Esophagus (tissue), 2 donors: ENCODE results near the gene SCRN1. TPM values are rescaled to one million over a fixed set of nuclear protein-coding genes. Genes with fewer than 3 reads are reported as not detected.

Experiments
- H3K27ac ChIP-seq, 2 donors: one replicate each; pipeline ENCODE4 v1.5.1; 2013; ENCODE audit warnings: low read depth in 2 of 2, mild to moderate bottlenecking in 2 of 2, inconsistent platforms in 1 of 2, low read length in 1 of 2, moderate library complexity in 1 of 2
- H3K27me3 ChIP-seq, 2 donors: one replicate each; pipeline ENCODE4 v1.6.1; 2013; ENCODE audit warnings: low read length in 2 of 2, control low read depth in 1 of 2, mild to moderate bottlenecking in 1 of 2; ENCODE audit not compliant: insufficient read depth in 2 of 2, control insufficient read depth in 1 of 2
- H3K36me3 ChIP-seq, 2 donors: one replicate each; pipeline ENCODE4 v1.6.1; 2013; ENCODE audit warnings: low read length in 1 of 2; ENCODE audit not compliant: control insufficient read depth in 2 of 2, insufficient read depth in 2 of 2
- H3K4me1 ChIP-seq, 2 donors: one replicate each; pipeline ENCODE4 v1.6.1; 2013; ENCODE audit warnings: low read length in 1 of 2; ENCODE audit not compliant: control insufficient read depth in 2 of 2, insufficient read depth in 2 of 2
- H3K4me3 ChIP-seq, 2 donors: one replicate each; pipeline ENCODE4 v1.5.1; 2013; ENCODE audit warnings: low read length in 2 of 2, mild to moderate bottlenecking in 2 of 2, low read depth in 1 of 2, moderate library complexity in 1 of 2
- H3K9me3 ChIP-seq, 2 donors: one replicate each; pipeline ENCODE4 v1.6.1; 2013; ENCODE audit warnings: mild to moderate bottlenecking in 2 of 2, low read depth in 1 of 2, low read length in 1 of 2, moderate library complexity in 1 of 2; ENCODE audit not compliant: control insufficient read depth in 2 of 2, insufficient read depth in 1 of 2
- WGBS, 2 donors: extraction: QIAGEN DNeasy Blood & Tissue Kit; methylation state at CpG; one replicate each; pipeline ENCODE4 v1.1.7; 2013; 5-methylcytosine and 5-hydroxymethylcytosine counted together
- polyA plus RNA-seq, 2 donors: library from polyadenylated mRNA; stranded (reverse); fragments of 200-250 nt; gene quantifications; one replicate each; pipeline ENCODE4 v1.2.3, GENCODE V29; 2013
- donor health status: healthy with polysubstance abuse.
- donor health status: Bipolar disorder and iron deficiency.

Gene SCRN1
- polyA plus RNA-seq, 2 donors: 3.0 to 8.2 TPM

GRCh38 chr7:29945259-29945809 is 44.3 kb downstream of the SCRN1 start:
- Histone ChIP-seq H3K4me1 (peaks cover 0 to 3% of the 10 kb centered on the region in 2 donors), H3K27ac (no peak overlapping the region), H3K4me3 (no peak overlapping the region), H3K9me3 (no peaks in the 10 kb centered on the region), H3K27me3 (no peaks in the 10 kb centered on the region), H3K36me3 (peaks cover 12 to 13% of the 10 kb centered on the region in 2 donors)
- WGBS, 2 donors: 95 to 97% methylated on average over 4 of the region's 4 CpGs

DNA sequence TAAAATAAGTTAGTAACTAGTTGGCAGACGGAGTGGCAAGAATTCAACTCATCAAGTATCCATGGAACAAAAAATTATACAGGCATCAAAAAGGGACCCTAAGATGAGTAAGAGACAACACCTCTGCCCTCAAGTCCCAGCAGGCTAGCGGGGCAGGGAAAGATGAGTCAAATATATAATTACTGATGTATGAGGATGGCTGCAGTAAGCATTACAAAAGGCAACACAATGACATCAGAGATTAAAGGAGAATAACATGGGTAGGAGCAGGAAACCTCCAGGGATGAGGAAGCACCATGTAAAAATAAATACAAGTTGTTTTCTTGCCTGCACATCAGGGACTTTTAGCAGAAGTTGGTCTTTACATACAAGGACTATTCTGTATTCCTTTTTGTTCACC is 49.4 kb downstream of the SCRN1 start:
- Histone ChIP-seq H3K36me3 (peaks cover 10 to 13% of the 10 kb centered on the region in 2 donors), H3K27me3 (no peaks in the 10 kb centered on the region), H3K4me3 (no peak overlapping the region), H3K9me3 (no peaks in the 10 kb centered on the region), H3K27ac (no peak overlapping the region), H3K4me1 (peaks cover 0 to 3% of the 10 kb centered on the region in 2 donors)
- WGBS, 2 donors: 88% methylated on average over 2 of the region's 2 CpGs

DNA sequence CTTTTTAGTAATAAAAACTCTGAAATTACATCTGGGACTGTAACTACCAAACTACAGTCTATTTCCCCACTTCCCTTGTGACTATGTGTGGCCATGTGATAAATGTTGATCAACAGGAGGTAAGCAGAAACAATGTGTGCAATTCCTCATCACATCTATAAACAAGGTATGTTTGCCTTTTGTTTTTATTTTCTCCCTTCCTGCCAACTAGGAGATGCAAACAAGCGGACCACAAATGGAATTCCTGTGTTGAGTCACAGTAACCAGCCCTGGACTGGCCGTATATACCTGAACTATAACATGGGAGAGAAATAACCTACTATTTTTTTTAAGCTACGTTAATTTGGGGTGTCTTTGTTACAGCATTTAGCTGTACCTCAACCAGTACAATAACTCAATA is 52.5 kb downstream of the SCRN1 start:
- WGBS, 2 donors: 89 to 94% methylated on average over 3 of the region's 3 CpGs
- H3K36me3 ChIP-seq: peaks cover 3% of the 10 kb centered on the region in 2 donors
- H3K27ac ChIP-seq: no peak overlapping the region
- H3K9me3 ChIP-seq: no peaks in the 10 kb centered on the region
- H3K4me3 ChIP-seq: no peak overlapping the region
- H3K27me3 ChIP-seq: no peaks in the 10 kb centered on the region
- no peaks in the 10 kb centered on the region for H3K4me1 ChIP-seq

- Histone ChIP-seq H3K4me1 (no peaks in the 10 kb centered on the region), H3K27ac (no peak overlapping the region), H3K9me3 (no peaks in the 10 kb centered on the region), H3K36me3 (peaks cover 0 to 3% of the 10 kb centered on the region in 2 donors), H3K27me3 (no peaks in the 10 kb centered on the region), H3K4me3 (no peak overlapping the region)
- WGBS, 2 donors: 87 to 90% methylated on average over 2 of the region's 2 CpGs
Observed at GRCh38 chr7:29935111-29935510, 54.5 kb downstream of the SCRN1 start.

DNA sequence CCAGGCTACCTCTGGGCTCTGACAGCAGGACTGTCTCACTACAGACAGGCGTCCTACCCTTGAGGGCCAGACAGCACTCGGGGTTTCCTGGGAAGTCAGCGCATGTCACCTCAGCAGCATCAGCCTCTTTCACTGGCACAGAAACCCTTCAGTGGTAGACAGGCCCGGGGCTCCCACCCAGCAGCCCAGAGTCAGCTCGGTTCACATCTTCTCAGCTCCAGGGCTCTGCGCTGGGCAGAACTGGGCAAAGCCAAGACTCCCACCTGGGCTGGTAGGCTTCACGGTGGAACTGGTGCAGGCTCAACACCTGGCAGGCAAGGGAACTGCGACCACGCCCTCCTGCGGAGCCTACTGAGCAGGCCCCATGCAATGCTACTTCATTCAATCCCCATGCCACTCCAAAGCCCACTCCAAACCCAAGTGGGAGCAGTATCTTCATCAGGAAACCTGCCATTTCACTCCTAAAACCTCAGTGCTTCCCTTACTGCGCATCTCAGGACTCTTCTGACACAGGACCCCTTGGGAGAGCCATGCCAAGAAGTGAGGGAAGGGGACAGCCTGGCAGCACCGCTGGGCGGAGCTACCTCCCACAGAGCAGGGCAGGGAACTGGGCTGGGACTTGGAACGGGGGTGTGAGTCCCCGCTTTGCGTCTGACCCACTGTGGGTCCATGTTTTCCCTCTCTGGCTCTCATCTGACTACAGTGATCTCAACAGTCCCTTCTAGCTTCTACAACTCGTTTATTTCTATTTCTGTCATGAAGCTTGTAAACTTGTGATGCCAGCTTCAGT is 60.4 kb downstream of the SCRN1 start:
- H3K4me3 ChIP-seq: no peak overlapping the region
- H3K27ac ChIP-seq: no peak overlapping the region
- WGBS, 2 donors: 87 to 91% methylated on average over 17 of the region's 17 CpGs
- H3K27me3 ChIP-seq: no peaks in the 10 kb centered on the region
- no peaks in the 10 kb centered on the region for H3K9me3 ChIP-seq
- peaks cover 0 to 2% of the 10 kb centered on the region in 2 donors for H3K36me3 ChIP-seq
- H3K4me1 ChIP-seq: no peaks in the 10 kb centered on the region

DNA sequence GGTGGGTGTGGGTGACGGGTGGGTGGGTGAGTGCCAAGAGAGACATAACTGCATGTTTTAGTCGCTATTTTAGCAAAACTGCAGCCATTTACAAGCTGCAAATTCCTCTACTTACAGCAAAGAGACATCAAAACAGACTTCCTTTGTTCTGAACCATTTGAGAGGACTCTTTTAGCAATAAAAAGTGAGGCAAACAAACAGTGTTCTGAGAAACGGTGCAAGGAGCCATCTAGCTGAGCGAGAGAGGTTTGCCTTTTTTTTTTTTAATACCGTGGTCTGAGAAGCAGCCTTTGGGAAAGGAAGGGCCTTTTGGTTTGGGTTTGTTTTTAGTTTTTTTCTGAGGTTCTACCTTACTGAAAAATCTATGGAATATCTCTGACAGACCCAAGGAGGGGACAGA is 62.9 kb downstream of the SCRN1 start:
- peaks cover 0 to 5% of the 10 kb centered on the region in 2 donors for H3K36me3 ChIP-seq
- H3K4me1 ChIP-seq: no peaks in the 10 kb centered on the region
- 70 to 71% methylated on average over 5 of the region's 5 CpGs for WGBS, 2 donors
- no peaks in the 10 kb centered on the region for H3K27me3 ChIP-seq
- H3K27ac ChIP-seq: no peak overlapping the region
- no peak overlapping the region for H3K4me3 ChIP-seq
- no peaks in the 10 kb centered on the region for H3K9me3 ChIP-seq

GRCh38 chr7:29926216-29926615 is 63.4 kb downstream of the SCRN1 start:
- Histone ChIP-seq H3K36me3 (peaks cover 0 to 5% of the 10 kb centered on the region in 2 donors), H3K27ac (no peak overlapping the region), H3K4me1 (no peaks in the 10 kb centered on the region), H3K4me3 (no peak overlapping the region), H3K27me3 (no peaks in the 10 kb centered on the region), H3K9me3 (no peaks in the 10 kb centered on the region)
- WGBS, 2 donors: 93 to 95% methylated on average over 15 of the region's 15 CpGs

GRCh38 chr7:29924684-29925083 is 64.9 kb downstream of the SCRN1 start:
- WGBS, 2 donors: 88 to 95% methylated on average over 2 of the region's 2 CpGs

DNA sequence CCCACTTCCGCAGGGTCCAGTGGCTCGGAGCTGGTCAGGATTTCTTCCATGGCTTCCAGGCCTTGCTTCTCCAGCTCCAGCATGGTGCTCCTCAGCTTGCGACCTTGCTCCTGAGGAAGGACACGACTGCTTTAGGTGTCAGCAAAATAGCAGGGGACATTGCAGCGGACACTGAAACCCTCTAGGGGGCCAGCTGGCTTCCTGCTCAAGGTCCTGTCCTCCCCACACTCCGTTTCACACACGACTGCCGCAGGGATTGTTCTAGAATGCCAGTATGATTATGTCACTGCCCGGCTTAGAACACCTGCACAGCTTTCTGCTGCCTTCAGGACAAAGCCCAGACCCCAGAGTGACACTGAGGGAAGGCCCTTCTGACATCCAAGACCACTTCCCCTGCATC is 65.6 kb downstream of the SCRN1 start:
- Histone ChIP-seq H3K4me1 (no peaks in the 10 kb centered on the region), H3K36me3 (peaks cover 0 to 8% of the 10 kb centered on the region in 2 donors), H3K27me3 (no peaks in the 10 kb centered on the region), H3K4me3 (no peak overlapping the region), H3K9me3 (no peaks in the 10 kb centered on the region), H3K27ac (no peak overlapping the region)
- WGBS, 2 donors: 77% methylated on average over 9 of the region's 9 CpGs

More at GRCh38 chr7:29924684-29925083, 64.9 kb downstream of the SCRN1 start:
- Histone ChIP-seq H3K36me3 (peaks cover 0 to 8% of the 10 kb centered on the region in 2 donors), H3K27me3 (no peaks in the 10 kb centered on the region), H3K4me3 (no peak overlapping the region), H3K4me1 (no peaks in the 10 kb centered on the region), H3K9me3 (no peaks in the 10 kb centered on the region), H3K27ac (no peak overlapping the region)
